Subcutaneous adipose tissue (tissue), 4 donors: Measurements from ENCODE around the gene SF3B1. TPM values are rescaled to one million over a fixed set of nuclear protein-coding genes. Genes with fewer than 3 reads are reported as not detected.

ENCODE experiments used
- total RNA-seq, 4 donors: library from RNA; depleted of rRNA; stranded (reverse); fragments of >200 nt; gene quantifications; one replicate each; pipeline ENCODE4 v1.1.0, GENCODE V29; 2016
- TF ChIP-seq, protein P1 (sequence below): fragments of 450-650 bp; IDR thresholded peaks from one replicate; pipeline ENCODE4 v1.5.1; 2016; ENCODE audit warnings: low read depth, mild to moderate bottlenecking, control low read depth, antibody characterized with exemption, moderate library complexity

The SF3B1 gene
- total RNA-seq, 4 donors from 2014 or later = 390 to 510 (median 406) TPM

DNA sequence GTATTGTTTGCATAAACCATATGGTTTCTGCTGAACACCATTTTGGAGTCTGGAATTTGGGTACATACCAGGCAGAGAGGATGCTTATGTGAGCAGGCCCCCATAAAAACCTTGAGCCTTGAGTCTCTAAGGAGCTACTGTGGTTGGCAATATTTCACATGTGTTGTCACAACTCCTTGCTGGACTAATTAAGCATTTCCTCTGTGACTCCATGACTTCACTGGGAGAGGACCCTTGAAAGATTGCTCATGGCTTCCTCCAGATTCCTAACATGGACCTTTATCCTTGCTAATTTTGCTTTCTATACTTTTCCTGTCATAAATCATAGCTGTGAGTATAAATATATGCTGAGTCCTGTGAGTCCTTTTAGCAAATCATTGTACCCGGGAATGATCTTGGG lies 10.9 kb upstream of the SF3B1 start:
- TF ChIP-seq, protein P1, sequence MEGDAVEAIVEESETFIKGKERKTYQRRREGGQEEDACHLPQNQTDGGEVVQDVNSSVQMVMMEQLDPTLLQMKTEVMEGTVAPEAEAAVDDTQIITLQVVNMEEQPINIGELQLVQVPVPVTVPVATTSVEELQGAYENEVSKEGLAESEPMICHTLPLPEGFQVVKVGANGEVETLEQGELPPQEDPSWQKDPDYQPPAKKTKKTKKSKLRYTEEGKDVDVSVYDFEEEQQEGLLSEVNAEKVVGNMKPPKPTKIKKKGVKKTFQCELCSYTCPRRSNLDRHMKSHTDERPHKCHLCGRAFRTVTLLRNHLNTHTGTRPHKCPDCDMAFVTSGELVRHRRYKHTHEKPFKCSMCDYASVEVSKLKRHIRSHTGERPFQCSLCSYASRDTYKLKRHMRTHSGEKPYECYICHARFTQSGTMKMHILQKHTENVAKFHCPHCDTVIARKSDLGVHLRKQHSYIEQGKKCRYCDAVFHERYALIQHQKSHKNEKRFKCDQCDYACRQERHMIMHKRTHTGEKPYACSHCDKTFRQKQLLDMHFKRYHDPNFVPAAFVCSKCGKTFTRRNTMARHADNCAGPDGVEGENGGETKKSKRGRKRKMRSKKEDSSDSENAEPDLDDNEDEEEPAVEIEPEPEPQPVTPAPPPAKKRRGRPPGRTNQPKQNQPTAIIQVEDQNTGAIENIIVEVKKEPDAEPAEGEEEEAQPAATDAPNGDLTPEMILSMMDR = no peak

DNA sequence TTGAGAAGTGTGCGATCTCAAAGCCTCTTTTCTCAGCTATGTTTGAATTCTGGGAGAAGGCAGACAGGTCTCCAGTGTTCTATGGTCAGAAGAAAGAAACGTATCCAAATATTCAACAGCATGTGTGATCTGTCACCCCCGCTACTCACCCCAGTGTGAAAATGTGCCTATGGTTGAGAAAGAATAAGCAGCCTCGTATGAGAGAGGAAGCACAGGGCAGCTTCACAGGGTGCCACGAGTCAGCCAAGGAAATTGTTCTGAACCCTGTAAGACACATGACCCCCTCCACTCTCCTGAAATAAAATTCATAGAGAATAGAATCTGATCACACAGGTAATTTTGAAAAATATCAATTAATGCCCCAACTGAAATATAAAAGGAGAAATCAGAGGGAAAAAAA lies 8.0 kb upstream of the SF3B1 start:
- TF ChIP-seq, protein P1 = no peak

DNA sequence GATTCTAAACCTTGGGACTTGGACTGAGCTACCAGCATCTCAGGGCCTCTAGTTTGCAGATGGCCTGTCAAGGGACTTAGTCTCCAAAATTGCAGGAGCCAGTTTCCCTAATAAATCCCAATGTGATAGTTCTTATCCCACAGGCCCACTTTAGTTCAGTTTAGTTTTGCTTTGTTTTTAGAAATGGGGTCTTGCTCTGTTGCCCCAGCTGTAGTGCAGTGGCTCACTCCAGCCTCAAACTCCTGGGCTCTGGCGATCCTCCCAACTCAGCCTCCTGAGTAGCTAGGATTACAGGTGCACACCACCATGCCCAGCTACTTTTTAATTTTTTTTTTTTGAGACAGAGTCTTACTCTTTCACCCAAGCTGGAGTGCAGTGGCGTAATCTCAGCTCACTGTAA lies 2.6 kb upstream of the SF3B1 start:
- TF ChIP-seq, protein P1 = no peak

DNA sequence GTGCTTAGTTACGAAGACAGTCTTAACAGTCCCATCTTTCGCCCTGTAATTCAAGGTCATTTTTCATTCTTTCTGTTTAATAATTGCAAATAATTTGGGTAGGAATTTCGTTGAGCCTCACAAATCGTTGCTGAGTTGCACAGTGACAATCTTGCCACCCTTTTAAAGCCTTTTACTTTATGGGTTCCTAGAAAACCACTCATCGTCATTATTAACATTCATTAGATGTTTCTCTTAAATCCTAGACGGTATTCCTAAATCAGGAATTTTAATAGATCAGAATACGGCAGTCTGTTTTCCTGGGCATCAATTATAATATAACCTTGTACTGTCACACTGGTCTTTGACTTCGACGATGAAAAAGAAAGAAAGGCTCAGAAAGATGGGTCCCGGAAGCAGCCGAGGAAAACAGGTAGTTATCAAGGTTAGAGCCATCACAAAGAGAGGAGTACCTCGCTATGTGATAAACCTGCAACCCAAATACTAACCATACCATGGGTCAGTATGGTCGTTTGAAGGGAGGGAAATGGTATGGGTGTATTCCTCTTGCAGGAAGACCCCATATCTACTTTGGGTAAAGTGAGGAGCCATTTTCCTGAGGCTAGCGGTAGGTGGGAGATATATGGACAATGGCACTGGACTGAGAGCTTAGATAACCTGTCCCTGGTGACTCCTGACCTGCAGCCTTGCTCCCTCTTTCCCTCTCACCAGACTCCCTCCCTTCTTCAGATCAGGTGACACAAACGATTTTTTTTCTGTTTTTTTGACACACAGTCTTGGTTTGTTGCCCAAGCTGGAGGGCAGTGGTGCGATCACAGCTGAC lies 981 bp upstream of the SF3B1 start:
- TF ChIP-seq, protein P1 = no peak

DNA sequence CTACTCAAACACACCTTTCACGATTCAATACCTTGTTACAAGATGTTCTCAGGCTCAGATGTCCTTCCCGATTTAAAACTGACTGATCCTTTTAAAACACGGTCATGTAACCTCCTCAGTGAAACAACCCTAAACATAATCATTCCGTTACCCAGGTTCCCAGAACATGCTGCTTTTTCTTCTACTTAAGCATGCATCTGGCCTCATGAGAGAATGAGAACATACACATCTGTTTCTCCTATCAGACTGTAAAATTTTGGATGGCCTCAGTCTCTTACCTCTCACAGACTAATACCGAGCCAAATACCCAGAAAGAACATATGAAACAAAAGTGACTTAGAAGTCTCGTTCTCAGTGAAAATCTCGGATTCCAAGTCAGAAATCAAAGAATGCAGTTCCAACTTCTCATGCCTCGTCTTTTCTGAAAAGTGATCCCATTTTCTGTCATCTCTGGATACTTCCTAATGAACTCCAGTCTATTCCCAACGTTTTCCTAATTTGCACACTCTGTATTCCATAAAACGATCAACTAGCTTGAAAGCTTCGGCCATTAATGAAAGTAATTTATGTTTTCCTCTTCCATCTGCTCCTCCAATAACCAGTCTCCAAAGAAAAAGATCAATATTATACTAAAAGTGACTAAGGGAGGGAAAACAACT lies 919 bp downstream of the SF3B1 start:
- TF ChIP-seq, protein P1 = no peak

DNA sequence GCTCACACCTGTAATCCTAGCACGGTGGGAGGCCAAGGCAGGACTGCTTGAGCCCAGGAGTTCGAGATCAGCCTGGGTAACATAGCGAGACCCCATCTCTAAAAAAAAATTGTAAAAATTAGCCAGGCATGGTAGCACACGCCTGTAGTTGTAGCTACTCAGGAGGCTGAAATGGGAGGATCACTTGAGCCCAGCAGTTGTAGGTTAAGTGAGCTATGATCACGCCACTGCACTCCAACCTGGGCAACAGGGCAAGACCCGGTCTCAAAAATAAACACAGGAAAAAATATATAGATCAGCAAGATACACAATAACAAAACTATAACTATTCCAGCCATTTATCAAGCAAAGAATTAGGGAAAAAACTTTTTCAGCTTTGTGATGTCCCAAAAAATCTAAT lies 3.0 kb downstream of the SF3B1 start:
- TF ChIP-seq, protein P1 = no peak

DNA sequence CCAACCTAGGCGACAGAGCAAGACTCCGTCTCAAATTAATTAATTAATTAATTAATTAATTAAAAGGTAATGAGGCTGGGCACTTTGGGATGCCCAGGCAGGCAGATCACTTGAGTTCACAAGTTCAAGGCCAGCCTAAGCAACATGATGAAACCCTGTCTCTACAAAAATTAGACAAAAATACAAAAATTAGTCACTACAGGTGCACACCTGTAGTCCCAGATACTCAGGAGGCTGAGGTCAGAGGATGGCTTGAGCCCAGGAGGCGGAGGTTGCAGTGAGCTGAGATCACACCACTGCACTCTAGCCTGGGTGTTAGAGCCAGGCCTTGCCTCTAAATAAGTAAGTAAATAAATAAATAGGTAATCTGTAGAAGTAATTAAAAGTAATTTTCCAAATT lies 6.8 kb downstream of the SF3B1 start:
- TF ChIP-seq, protein P1 = no peak
